ENCODE measurements around the gene SCUBE3.

SCUBE3 gene

GRCh38 chr6:35213824-35214756 is at the start of gene SCUBE3:
Gene SCUBE3, plus strand, starts transcription at chr6:35213956. Its CDS starts 463 bp downstream, at chr6:35214419.
- peak within 1 kb of the TSS; percentile 75 for H3K4me3 ChIP-seq (ENCODE audit: control insufficient read depth, low read depth, low read length)
- no peak for DNase-seq (ENCODE audit: low read depth)
- TF ChIP-seq CTCF (IDR thresholded peaks at IDR 0.05; ENCODE audit: control insufficient read depth, insufficient read depth, low read depth, low read length, missing control alignments) = no peak

GRCh38 chr6:35164277-35164676 is 49.5 kb upstream of the SCUBE3 start:
- no peak for TF ChIP-seq CTCF (IDR thresholded peaks at IDR 0.05; ENCODE audit: control insufficient read depth, insufficient read depth, low read depth, low read length, missing control alignments)
- no peak overlapping the region for H3K4me3 ChIP-seq (ENCODE audit: control insufficient read depth, low read depth, low read length)
- no peak for DNase-seq (ENCODE audit: low read depth)

DNA sequence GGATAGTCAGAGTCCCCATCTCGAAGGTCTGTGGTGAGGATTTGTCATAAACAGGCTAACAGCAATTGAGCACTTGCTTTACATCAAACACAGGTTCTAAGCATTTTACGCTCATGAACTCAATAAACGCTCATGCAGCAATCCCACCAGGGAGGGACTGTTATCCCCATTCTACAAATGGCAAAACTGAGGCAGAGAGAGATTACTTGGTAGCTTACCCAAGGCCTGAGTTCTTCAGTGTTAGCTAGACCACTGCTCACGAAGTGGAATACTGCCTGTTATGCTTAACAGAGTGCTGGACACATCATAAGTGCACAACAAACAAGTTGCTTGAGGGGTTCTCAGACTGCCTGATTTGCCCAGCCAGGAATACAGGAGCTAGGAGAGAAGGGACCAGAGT is 48.9 kb upstream of the SCUBE3 start:
- no peak for TF ChIP-seq CTCF (IDR thresholded peaks at IDR 0.05; ENCODE audit: control insufficient read depth, insufficient read depth, low read depth, low read length, missing control alignments)
- no peak overlapping the region for H3K4me3 ChIP-seq (ENCODE audit: control insufficient read depth, low read depth, low read length)
- no peak for DNase-seq (ENCODE audit: low read depth)

GRCh38 chr6:35165630-35166071 is 48.1 kb upstream of the SCUBE3 start:
- H3K4me3 ChIP-seq (ENCODE audit: control insufficient read depth, low read depth, low read length) = no peak overlapping the region
- DNase-seq (ENCODE audit: low read depth) = no peak
- no peak for TF ChIP-seq CTCF (IDR thresholded peaks at IDR 0.05; ENCODE audit: control insufficient read depth, insufficient read depth, low read depth, low read length, missing control alignments)

DNA sequence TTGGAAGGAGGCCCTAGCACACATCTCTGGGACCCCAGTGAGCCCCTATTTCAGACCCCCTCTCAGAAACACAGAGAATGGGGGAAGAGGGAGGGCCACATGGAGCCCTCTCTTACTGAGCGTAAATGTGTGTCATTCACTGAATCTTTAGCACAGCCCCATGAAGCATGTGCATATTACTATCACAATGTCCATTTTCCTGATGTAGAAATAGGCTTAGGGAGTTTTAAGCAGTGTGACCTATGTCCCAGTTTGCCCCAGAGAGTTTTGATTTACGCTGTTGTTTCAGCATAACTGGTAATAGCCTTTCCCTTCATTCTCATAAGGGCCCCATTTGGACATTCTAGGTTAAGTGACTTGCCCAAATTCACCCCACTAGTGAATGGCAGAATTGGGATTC is 47.6 kb upstream of the SCUBE3 start:
- no peak overlapping the region for H3K4me3 ChIP-seq (ENCODE audit: control insufficient read depth, low read depth, low read length)
- TF ChIP-seq CTCF (IDR thresholded peaks at IDR 0.05; ENCODE audit: control insufficient read depth, insufficient read depth, low read depth, low read length, missing control alignments) = no peak
- DNase-seq (ENCODE audit: low read depth) = no peak

DNA sequence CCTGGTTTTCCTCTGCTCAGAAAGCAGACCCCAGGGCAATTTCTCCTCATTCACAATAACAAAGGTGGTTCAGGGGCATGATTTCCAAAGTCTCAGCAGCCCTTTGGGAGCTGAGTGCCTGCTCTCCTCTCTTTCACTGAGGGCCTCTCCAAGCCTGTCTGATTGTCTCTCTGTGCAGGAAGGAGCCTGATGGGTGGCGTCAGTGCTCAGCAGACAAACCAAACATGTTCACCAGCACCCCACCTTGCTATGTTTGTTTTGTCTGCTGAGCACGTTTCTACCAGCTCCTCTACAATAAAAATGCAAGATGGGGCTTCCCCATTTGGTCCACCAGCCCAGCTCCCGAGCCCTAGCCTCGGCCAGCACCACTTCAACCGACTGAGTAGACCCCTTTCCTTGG is 47.2 kb upstream of the SCUBE3 start:
- no peak for TF ChIP-seq CTCF (IDR thresholded peaks at IDR 0.05; ENCODE audit: control insufficient read depth, insufficient read depth, low read depth, low read length, missing control alignments)
- no peak overlapping the region for H3K4me3 ChIP-seq (ENCODE audit: control insufficient read depth, low read depth, low read length)
- DNase-seq (ENCODE audit: low read depth) = no peak

Measured in AG09309 (cell line).